A673 (cell line): ENCODE results near the gene CPT1A. TPM values are rescaled to one million over a fixed set of nuclear protein-coding genes. Genes with fewer than 3 reads are reported as not detected.

Experiments
- BruUV-seq: library from RNA; stranded (reverse); fragments of 400-500 nt; replicated peaks from 2 replicates; lab custom pipeline; 2021; lab: Mats Ljungman, UMichigan
- CTCF ChIA-PET: fragments of 300-600 bp; sonication (Branson Sonifier 250); formaldehyde crosslinking; loops from one replicate; lab custom pipeline; 2022; ENCODE audit warnings: antibody characterized with exemption; lab: Charles Lee
- POLR2A ChIA-PET: fragments of 300-600 bp; sonication (Branson Sonifier 250); formaldehyde crosslinking; loops from one replicate; lab custom pipeline; 2022; ENCODE audit warnings: antibody characterized with exemption; ENCODE audit not compliant: low non-redundant PET; lab: Charles Lee
- DNase-seq: peaks from one replicate; pipeline ENCODE4 v3.0.0-alpha.2; 2015; ENCODE audit warnings: low spot score
- H3K27ac ChIP-seq: fragments of 200-600 bp; sonication (generic); 2 replicates; pipeline ENCODE4 v1.5.1; 2016; ENCODE audit warnings: mixed run types, low read depth, mild to moderate bottlenecking, mixed read lengths, antibody characterized with exemption, low read length; ENCODE audit not compliant: poor library complexity, severe bottlenecking
- H3K27me3 ChIP-seq: fragments of 200-600 bp; sonication (generic); replicated peaks from 2 replicates; pipeline ENCODE4 v1.6.1; 2017; ENCODE audit warnings: mixed run types, low read depth, mild to moderate bottlenecking, mixed read lengths, antibody characterized with exemption, low read length; ENCODE audit not compliant: insufficient read depth, poor library complexity
- H3K36me3 ChIP-seq: fragments of 200-600 bp; sonication (generic); 2 replicates; pipeline ENCODE4 v1.6.1; 2016; ENCODE audit warnings: mixed run types, mild to moderate bottlenecking, mixed read lengths, antibody characterized with exemption, low read length; ENCODE audit not compliant: insufficient read depth, poor library complexity, severe bottlenecking
- H3K4me1 ChIP-seq: fragments of 200-600 bp; sonication (generic); 2 replicates; pipeline ENCODE4 v1.6.1; 2017; ENCODE audit warnings: mixed run types, mild to moderate bottlenecking, mixed read lengths, antibody characterized with exemption, low read length; ENCODE audit not compliant: insufficient read depth, poor library complexity, severe bottlenecking
- H3K4me3 ChIP-seq: fragments of 200-600 bp; sonication (generic); 2 replicates; pipeline ENCODE4 v1.5.1; 2016; ENCODE audit warnings: low read depth, mixed run types, mild to moderate bottlenecking, mixed read lengths, low read length; ENCODE audit not compliant: poor library complexity, severe bottlenecking
- H3K9me3 ChIP-seq: fragments of 200-600 bp; sonication (generic); 2 replicates; pipeline ENCODE4 v1.6.1; 2016; ENCODE audit warnings: mixed run types, low read depth, mild to moderate bottlenecking, mixed read lengths, antibody characterized with exemption, low read length; ENCODE audit not compliant: poor library complexity, severe bottlenecking
- CTCF ChIP-seq: fragments of 300-800, 200-600 bp; sonication (generic); conservative IDR thresholded peaks from 2 replicates; pipeline ENCODE4 v1.5.1; 2017; ENCODE audit warnings: low read depth, mild to moderate bottlenecking, antibody characterized with exemption, low read length, moderate library complexity, mixed read lengths
- EZH2 ChIP-seq: fragments of 200-600 bp; sonication (generic); IDR thresholded peaks from 2 replicates; pipeline ENCODE4 v1.6.1; 2017; ENCODE audit warnings: borderline replicate concordance, low read depth, mild to moderate bottlenecking, mixed read lengths, antibody characterized with exemption, low read length; ENCODE audit not compliant: poor library complexity, severe bottlenecking
- intact Hi-C: fragments of 100-400 bp; cut with micrococcal nuclease; formaldehyde crosslinking; loops from one replicate; pipeline ENCODE4 v1.10.0; 2022; ENCODE audit not compliant: unreplicated experiment
- total RNA-seq: library from RNA; stranded (reverse); gene quantifications from 2 replicates; pipeline ENCODE4 v1.2.3, GENCODE V29; 2021

CPT1A gene
- total RNA-seq, 1 experiment from 2014 or later, result 15.5 TPM

- ChIA-PET POLR2A (no interaction called here), CTCF (no interaction called here)
- intact Hi-C loops, result no loop called here
- H3K36me3 ChIP-seq, result no peaks in the 10 kb centered on the region
- peak within 1 kb of the TSS; percentile 39 for H3K27ac ChIP-seq
- BruUV-seq, result no TSS peak
- H3K9me3 ChIP-seq, result no peaks in the 10 kb centered on the region
- H3K4me3 ChIP-seq, result peak within 1 kb of the TSS; percentile 58
- peak; percentile 89 for DNase-seq
- H3K4me1 ChIP-seq, result no peaks in the 10 kb centered on the region
- no peak for TF ChIP-seq EZH2
- no peak for TF ChIP-seq CTCF
- H3K27me3 ChIP-seq, result no peaks in the 10 kb centered on the region
These were observed 90.3 kb downstream of the CPT1A start, which contains the start of gene TESMIN for GRCh38 chr11:68751331-68751856. Gene TESMIN (minus strand): TSS chr11:68751520. CDS start chr11:68750660, 860 bp downstream.

GRCh38 chr11:68751004-68751325 lies 90.8 kb downstream of the CPT1A start:
- Histone ChIP-seq H3K36me3 (no peaks in the 10 kb centered on the region), H3K27me3 (no peaks in the 10 kb centered on the region), H3K4me1 (no peaks in the 10 kb centered on the region), H3K4me3 (peak overlapping the region; percentile 58), H3K9me3 (no peaks in the 10 kb centered on the region), H3K27ac (peak overlapping the region; percentile 39)
- ChIA-PET CTCF (no interaction called here), POLR2A (no interaction called here)
- no TSS peak for BruUV-seq
- intact Hi-C loops, result no loop called here
- TF ChIP-seq CTCF, result no peak
- no peak for TF ChIP-seq EZH2
- no peak for DNase-seq

- ChIA-PET POLR2A (no interaction called here), CTCF (no interaction called here)
- Histone ChIP-seq H3K27me3 (no peaks in the 10 kb centered on the region), H3K4me1 (no peaks in the 10 kb centered on the region), H3K27ac (no peak overlapping the region), H3K4me3 (no peak overlapping the region), H3K36me3 (no peaks in the 10 kb centered on the region), H3K9me3 (no peaks in the 10 kb centered on the region)
- TF ChIP-seq CTCF (no peak), EZH2 (no peak)
- intact Hi-C loops, result no loop called here
- DNase-seq, result no peak
- no TSS peak for BruUV-seq
These were observed 91.3 kb downstream of the CPT1A start for GRCh38 chr11:68750195-68751003.
